Activated CD4-positive, alpha-beta T cell treated with anti-CD3 and anti-CD28 coated beads, Interleukin-2, Interleukin-4, amounts not matched to agents 100 ng/mL and 50 ng/mL, durations not matched to agents 16 hours and 8 hours (primary cell): ENCODE data around the gene RNF113B.

ENCODE experiments used
- DNase-seq: peaks from one replicate; pipeline ENCODE4 v3.0.0-alpha.2; 2020; ENCODE audit warnings: low spot score

The RNF113B gene

DNA sequence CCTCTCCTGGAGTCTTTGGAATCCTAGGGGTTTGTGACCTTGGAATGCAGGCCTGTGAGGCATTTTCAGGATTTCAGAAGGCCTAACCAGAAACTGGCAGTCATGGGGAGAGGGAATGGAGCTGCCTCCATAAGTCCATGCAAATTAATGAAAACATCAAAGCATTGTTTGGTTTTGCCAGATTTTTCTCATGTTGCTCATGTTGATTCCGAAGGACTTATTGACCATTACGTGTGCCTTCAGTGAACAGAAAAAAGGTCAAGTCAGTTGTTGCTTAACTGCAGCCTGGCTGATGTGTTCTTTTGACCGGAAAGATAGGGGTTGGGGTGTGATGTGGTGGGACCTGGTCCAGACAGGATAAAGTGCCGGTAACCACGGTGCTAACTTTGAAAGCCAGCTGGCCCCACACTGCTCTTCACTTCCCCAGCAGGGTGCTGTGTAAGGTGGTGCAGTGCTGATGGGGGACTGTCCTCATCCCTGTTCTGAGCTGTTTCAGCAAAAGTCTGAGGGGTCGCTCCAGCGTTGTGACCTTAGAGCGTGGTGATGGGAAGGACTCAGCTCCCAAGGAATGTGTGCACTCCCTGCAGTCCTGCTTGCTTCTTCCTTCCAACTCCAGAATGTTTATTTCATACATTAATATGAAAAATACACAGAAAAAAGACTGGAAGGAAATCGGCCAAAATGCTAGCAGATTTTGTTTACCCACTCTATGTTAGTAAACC, 3.5 kb downstream of the RNF113B start:
- DNase-seq: no peak

DNA sequence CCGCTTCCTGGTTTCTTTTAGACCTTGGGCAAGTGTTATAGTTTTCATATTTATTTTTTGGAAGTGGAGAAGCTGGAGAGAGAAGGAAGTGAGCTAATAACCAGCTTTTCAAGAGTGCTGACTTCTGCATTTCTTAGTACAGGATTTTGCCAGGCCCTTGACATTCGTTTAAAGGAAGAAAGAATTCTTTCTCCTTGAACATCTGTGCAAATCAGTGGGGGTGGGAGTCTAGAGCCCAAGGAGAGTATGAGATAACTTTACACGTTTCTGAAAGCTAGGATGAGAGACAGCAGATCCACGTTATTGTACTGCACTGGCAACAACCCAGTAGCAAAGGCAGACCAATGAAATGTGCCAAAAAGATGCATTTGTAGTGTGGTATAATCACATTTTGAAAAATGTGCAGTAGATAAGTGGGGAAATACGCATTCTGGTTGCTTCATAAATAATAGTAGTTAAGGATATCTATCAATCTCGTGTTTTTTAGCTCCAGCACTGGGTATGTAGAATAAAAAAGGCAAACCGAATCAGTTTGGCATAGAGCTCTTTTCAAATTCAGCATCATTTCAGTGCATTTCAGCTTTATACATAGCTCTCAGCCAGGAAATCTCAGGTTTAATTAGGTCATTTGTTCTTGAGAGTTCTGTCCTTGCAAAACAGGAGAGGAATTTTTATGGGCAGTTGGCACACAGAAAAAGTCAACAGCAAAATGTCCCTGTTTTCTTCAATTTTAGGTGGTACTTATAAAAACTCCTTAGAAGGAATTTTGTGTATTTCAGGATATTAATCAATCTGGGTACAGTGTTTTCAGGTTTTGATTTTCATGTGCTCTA, 4.3 kb downstream of the RNF113B start:
- DNase-seq: no peak

DNA sequence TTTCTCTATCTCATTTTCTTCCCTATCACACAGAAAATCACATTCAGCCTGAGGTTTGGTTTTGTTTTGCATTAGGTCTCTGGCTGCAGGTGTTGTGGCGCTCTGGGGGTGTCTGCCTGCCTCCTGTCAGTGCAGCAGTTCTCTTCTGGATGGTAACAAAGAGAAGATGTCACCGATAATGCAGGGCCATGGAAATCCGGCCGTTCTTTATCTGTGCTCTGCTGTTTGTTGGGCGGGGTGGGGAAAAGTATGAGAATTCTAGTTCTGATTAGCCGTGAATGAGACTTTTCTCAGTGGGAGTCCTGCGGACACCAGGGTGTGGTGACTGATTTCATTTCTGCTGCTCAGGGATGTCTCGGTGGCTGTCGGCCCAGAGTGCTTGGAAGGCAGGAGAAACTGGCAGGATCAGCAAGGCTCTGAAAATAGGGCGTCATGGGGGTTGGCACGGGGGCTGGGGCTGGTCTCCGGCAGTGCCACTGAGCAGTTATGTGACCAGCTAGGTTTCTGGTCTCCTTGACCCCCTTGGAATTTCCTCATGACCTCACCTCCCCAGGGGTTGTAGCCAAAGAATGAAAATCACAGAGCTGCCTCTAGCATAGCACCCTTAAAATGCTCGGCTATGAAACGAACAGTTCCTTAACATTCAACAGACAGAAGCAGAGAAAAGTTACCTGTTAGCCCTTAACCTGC, 5.0 kb downstream of the RNF113B start:
- no peak for DNase-seq

DNA sequence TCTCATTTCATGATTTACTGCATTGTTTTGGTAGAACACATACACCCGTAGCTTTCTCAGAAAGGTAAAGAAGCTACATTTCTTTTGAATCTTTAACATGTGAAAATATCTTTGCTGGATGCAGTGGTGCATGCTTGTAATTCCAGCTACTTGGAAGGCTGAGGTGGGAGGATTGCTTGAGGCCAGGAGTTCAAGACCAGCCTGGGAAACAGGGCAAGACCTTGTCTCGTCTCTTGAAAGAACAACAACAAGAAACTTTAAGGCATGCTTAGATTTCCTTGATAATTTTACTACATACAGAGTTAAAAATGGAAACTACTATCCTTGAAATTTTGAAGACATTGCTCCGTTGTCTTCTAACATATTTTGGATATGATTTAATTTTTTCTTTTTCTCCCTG, 7.7 kb downstream of the RNF113B start:
- no peak for DNase-seq

DNA sequence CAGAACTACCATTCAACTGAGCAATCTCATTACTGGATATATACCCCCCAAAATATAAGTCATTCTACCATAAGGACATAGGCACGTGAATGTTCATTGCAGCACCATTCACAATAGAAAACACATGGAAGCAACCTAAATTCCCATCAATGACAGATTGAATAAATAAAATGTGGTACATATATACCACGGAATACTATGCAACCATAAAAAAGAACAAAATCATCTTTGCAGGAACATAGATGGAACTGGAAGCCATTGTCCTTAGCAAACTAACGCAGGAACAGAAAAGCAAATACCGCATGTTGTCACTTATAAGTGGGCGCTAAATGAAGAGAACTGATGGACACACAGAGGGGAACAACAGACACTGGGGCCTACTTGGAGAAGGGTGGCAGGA, 14.1 kb downstream of the RNF113B start:
- DNase-seq: no peak

DNA sequence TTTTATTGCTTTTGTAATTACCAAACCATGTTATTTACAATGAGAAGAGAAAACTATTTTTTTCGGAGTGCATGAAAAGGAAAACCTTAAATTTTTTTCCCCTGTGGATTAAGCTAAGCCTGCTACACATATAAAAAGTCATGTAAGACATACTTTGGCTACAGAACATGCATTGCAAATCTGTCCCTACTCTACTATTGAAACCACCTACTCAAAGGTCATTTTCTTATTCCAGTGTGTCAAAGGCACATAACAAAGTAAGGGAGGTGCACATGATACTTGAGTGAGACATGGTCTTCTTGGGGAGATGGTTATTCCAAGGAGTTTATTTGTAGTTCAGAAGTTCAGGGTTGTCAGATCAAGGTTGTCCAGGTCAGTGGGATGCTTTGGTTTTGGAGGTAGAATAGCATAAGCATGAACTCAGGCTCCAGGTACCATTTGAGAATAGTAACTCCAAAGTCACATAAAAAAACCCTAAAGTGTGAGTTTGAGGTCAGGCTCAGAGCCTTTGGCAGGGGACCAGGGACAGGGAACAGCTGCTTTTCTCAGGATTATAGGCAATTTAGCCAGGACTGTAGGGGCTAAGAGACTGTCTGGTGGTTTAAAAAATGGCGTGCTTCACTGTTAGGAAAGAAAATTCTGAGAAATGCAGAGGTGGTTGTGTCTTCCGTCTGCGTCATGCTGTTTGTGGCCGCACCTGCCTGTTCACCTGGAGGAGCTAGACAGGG, 18.7 kb downstream of the RNF113B start:
- DNase-seq: no peak

DNA sequence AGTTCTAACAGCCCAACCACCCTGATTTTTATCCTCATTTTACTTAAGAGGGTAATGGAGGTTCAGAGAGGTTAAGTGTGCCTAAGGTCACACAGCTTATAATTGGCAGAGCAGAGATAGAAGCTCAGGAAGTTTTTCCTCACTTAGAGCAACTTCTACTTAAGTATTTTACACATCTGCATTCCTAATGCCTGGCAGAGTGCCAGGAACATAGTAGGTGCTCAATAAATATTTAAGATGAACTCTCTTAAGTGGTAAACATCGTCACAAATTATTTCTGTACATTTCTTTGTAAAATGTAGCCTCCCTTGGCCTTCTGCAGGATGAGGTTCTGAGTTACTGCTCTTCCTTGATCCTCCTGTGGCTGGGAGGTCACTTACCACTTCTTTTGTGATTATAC, 19.5 kb downstream of the RNF113B start:
- no peak for DNase-seq

DNA sequence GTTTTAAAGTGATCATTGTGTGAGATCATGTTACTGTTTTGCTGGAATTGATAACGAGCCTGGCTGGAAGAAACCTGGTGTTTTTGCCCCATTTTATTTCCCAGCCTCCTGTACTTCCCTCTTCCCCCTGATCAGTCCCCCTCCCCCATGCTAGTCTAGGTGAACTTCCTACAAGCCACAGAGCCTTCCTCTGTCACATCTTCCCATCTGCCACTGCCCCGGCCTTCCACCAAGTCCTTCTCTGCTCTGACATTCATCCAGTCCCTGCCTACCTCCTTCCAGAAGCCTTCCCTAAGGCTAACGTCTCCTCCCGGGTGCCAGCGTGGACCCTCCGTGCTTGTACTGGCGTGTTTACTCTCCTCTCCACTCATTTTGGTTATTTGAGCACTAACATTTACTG, 19.9 kb downstream of the RNF113B start:
- no peak for DNase-seq

DNA sequence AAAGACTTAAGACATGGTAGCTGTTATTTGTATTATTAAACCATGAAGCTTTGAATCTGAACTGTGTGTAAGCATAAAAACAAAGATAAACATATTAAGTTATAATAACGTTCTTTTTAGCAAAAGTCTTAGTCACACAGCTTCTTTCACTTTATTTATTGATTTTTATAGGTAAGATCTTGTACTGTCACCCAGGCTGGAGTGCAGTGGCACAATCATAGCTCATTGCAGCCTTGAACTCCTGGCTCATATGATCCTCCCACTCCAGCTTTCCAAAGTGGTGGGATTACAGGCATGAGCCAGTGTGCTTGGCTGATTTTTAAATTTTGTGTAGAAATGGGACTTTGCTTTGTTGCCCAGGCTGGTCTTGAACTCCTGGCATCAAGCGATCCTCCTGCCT, 20.8 kb downstream of the RNF113B start:
- DNase-seq: no peak

DNA sequence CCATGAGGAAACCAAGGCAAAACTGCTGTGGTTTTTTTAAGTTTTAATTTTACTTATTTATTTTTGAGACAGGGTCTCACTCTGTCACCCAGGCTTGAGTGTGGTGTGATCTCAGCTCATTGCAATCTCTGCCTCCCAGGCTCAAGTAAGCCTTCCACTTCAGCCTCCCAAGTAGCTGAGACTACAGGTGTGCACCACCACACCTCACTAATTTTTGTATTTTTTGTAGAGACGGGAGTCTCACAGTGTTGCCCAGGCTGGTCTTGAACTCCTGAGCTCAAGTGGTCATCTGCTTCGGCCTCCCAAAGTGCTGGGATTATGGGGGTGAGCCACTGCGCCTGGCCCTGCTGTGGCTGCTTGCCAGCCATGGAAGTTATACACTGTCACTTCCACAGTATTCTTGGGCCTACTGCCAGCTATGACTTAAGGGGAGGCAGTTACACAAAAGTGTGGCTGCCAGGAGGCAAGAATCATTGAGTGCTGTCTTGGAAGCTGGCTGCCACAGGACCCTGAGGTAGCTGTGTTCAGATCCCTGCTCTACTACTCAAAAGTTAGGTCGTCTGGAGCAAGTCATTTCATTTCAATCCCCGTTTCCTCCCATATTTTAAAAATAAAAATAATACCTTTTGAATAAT, 21.5 kb downstream of the RNF113B start:
- no peak for DNase-seq

DNA sequence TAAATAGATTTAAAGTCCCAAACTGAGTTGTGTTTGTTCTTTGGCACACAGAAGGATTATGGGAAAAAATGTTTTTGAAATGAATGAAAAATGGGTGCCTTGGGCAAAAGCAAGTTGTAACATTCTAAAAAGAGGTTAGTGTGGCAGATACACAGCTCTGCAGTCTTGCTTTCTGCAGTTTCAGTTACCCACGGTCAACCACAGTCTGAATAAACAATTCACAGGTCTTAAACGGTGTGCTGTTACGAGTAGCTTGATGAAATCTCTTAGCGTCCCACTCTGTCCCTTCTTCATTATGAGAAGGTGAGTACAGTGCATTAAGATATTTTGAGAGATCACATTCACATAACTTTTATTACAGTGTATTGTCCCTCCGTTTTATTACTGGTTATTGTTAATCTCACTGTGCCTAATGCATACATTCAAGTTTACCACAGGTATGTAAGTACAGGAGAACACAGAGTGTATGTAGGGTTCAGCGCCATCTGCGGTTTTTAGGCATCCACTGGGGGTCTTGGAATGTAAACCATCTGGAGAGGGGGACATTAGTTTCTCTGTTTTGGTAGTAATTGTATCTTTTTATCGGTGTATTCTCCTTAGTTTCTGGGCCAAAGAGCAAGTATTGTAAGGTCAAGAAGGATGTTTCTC, 26.1 kb downstream of the RNF113B start:
- no peak for DNase-seq

DNA sequence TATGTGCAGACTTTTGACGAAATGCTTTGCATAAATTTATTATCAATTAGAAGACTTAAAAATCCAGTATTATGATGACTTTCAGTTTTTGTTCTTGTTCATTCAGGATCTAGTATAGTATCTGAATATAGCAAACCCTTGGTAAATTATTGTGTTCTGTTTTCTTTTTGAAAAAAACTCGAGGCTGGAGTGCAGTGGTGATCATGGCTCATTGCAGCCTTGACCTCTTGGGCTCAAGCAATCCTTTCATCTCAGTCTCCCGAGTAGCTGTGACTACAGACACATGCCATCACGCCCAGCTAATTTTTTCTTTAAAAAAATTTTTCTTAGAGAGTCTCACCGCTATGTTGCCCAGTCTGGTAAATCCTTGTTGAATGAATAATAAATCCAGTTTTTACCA, 29.5 kb downstream of the RNF113B start:
- no peak for DNase-seq

DNA sequence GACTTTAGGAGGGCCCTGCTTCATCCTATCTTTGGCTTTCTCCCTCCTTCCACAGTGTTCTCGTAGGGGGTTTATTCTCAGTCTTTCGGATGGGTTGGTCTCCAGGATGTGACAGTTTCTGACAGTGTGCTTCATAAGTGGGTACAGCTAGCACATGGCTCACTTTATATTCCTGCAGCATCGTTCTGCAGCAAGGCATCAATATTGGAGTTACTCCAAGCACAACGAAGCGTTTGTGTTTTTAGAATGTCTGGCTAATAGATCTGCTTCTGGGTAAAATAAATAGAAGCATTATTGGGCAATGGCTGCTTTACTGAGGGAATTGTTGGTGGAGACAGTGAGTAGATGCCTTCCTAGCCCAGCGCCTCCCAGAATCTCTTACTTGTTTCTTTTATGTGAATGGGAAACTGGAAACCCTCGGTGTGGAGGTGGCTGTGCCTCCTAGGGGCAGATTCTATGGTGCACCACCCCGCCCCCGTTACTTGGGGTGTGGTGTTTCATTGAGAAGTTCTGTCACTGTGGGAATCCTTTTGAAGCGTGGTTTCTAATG, 32.2 kb downstream of the RNF113B start:
- no peak for DNase-seq

DNA sequence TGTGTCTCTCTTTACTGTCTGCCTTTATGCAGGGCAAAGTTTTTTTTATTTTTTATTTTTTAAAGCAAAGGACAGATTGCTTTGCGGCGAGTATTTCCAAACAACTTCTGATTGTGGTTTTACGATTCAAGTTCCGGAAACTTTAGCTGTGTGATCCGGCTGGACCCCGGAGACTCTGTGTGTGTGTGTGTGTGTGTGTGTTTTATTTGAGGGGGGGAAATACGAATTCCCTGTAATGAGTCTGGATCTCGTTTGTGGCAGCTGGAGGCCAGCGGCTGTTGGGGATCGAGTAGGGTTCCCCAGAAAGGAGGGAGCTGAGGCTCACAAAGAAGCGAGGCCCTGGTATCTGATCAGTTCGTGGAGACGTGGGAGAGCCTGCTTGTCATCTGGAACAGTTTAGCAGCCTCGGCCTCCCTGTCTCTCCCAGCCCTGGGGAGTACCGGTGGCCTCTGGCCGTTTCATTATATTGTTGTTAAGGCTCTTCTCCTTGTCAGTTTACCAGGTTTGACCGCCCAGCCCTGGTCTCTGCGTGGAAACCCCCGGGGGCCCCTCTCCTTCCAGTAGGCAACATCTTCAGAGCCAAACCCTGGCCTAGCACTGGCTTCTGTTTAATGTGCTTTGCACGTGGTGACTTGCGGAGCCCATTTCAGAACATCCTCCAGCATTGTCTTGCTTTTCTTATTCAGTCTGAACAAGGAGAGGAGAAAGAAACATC, 32.9 kb downstream of the RNF113B start:
- DNase-seq: no peak

DNA sequence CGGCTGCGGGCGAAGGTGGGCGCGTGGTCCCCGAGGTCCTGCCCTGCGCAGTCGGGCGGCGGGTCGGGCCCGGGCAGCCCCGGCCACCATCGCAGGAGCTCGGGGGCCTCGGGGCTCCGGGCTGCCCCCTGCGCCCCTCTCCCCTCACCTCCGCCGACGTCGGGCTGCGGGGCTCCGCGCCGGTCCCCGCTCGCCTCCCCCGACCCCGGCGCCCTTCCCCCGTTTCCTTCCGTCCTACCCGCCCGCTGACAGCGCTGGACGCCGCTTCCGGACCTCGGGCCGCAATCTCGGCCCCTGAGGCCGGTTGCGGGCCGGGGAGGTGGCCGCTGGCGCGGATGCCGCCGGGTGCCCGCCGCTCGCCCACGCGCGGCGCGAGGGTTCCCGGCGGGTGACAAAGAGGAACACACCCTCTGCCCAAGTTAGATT, 33.5 kb downstream of the RNF113B start:
- no peak for DNase-seq

DNA sequence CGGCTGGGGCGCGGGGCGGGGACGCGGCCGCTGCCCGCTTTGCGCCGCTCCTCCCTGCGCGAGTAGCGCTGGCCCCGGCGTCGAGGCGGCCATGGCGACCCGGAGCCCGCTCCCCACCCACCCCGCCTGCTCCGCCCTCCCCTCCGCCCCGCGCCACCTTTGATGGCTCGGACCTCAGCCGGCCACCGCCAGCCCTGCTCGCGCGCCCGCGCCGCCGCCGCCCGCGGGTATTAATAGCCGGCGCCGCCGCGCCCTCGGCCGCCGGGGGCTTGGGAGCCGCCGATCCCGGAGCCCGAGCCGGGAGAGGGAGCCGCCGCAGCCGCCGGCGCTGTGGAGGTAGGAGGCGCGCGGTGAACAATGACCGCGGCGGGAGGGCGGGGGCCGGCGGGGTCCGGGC, 33.9 kb downstream of the RNF113B start:
- DNase-seq: no peak

DNA sequence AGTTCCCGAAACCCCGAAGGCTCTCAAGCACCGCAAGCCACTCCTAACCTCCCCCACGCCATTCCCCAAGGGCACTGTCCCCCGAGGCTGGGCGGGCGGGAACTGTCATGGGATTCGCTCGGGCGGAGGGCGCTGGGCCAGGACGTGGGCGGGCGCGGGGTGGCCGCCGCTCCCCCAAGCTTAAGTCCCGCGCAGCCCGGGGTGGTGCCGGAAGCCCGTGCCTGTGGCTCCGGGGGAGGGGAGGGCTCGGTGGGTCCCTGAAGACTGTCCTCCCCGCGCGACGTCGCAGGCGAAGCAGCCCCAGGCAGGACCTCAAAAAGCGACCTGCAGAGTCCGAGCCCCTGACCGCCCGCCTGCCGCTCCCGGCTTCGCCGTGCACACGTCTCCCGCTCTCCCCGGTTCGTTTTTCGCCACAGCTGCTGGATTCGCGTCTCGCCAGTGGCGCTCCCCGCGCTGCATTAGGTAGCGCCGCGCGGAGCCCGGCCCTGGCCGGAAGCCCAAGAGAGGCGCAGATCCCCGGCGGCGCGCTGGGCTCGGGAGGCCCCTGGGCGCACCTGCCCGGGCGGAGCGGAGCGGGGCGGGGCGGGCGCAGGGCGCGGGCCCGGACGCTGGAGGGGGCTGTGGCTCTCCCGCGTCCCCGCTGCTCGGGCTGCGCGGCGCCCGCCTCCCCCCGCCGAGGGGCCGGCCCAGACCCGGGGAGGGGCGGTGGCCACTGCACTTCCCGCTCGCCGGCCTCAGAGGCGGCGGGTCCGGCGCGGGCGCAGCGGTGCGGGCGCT, 34.5 kb downstream of the RNF113B start, which contains the start of gene FARP1:
FARP1 (plus strand) TSS at position 715 of the 777 bp plus-strand sequence. CDS start 70,149 bp downstream, outside the sequence.
- DNase-seq: peak; percentile 11

DNA sequence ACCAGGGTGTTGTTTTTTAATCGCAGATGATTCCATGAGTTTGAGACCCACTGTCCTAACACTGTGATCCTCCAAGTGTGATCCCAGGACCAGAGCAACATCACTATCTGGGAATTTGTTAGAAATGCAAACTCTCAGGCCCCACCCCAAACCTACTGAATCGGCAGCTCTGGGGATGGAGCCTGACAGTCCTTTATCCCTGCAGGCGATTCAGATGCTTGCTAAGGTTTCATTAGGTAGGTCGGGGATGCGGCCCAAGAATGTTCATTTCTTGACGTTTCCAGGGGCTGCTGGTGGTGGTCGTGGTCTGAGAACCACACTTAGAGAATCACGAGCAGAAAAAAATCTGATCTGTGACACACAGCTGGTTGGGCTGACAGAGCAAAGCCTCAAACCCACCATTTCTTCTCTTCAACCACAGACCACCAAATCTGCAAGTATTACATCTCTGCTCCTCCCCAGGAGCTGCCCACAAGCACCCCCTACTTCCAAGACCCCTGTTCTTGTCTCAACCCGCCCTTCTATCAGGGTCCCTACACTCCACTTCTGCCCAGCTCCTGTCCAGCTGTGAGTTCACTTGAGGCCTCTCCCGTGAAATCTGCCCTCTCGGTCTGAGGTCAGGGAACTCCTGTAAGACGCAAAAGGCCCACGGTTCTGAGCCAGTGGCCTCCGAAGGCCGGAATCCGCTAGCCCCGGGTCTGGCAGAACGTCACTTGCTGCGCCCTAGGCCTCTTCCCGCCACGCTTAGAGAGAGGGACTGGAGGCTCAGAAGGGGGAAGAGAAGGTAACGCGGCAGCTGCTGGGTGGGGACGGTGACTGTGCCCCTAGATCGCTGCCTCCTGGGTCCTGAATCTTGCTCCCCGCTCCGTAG, 35.3 kb downstream of the RNF113B start:
- no peak for DNase-seq
